Measurements from ENCODE around the gene KCNH2. TPM values are rescaled to one million over a fixed set of nuclear protein-coding genes. Genes with fewer than 3 reads are reported as not detected.

Gene KCNH2
- polyA plus RNA-seq, 1 of the 3 experiments (the other 2 are of a cell fraction): 2.2 TPM

GRCh38 chr7:150998341-150998740 lies 20.2 kb upstream of the KCNH2 start:
- ChIA-PET POLR2A (interaction anchor here (1.0 kb wide), 1 partner anchor 13 kb away, joined by 3 read pairs; no protein-coding TSS in a partner anchor), CTCF (interaction anchor here (1.2 to 2.8 kb wide), 4 partner anchors 10 to 32 kb away, joined by 3 to 12 read pairs (median 8); no protein-coding TSS in a partner anchor)
- H3K4me2 ChIP-seq: no peak overlapping the region
- no peak overlapping the region for H2AFZ ChIP-seq (ENCODE audit: low read depth)
- H3K9me2 ChIP-seq: no peaks in the 10 kb centered on the region
- TF ChIP-seq, protein P1, sequence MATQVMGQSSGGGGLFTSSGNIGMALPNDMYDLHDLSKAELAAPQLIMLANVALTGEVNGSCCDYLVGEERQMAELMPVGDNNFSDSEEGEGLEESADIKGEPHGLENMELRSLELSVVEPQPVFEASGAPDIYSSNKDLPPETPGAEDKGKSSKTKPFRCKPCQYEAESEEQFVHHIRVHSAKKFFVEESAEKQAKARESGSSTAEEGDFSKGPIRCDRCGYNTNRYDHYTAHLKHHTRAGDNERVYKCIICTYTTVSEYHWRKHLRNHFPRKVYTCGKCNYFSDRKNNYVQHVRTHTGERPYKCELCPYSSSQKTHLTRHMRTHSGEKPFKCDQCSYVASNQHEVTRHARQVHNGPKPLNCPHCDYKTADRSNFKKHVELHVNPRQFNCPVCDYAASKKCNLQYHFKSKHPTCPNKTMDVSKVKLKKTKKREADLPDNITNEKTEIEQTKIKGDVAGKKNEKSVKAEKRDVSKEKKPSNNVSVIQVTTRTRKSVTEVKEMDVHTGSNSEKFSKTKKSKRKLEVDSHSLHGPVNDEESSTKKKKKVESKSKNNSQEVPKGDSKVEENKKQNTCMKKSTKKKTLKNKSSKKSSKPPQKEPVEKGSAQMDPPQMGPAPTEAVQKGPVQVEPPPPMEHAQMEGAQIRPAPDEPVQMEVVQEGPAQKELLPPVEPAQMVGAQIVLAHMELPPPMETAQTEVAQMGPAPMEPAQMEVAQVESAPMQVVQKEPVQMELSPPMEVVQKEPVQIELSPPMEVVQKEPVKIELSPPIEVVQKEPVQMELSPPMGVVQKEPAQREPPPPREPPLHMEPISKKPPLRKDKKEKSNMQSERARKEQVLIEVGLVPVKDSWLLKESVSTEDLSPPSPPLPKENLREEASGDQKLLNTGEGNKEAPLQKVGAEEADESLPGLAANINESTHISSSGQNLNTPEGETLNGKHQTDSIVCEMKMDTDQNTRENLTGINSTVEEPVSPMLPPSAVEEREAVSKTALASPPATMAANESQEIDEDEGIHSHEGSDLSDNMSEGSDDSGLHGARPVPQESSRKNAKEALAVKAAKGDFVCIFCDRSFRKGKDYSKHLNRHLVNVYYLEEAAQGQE (IDR thresholded peaks at IDR 0.05; ENCODE audit: low read depth, low read length): no peak
- TF ChIP-seq FOSL2 (IDR thresholded peaks at IDR 0.05; ENCODE audit: borderline replicate concordance, low read depth): no peak
- TF ChIP-seq ZBTB33 (IDR thresholded peaks at IDR 0.05; ENCODE audit: borderline replicate concordance, low read depth): no peak
- no peak for TF ChIP-seq EP300 (IDR thresholded peaks at IDR 0.05; ENCODE audit: borderline replicate concordance in 1 of 2, low read depth in 1 of 2, low read length in 1 of 2)
- no peak for TF ChIP-seq MAX (IDR thresholded peaks at IDR 0.05; ENCODE audit: low read depth)
- peaks cover 0 to 11% of the 10 kb centered on the region in 2 experiments; a peak in 1 of 4 replicates for H3K4me1 ChIP-seq (ENCODE audit: control insufficient read depth in 1 of 2, insufficient read depth in 2 of 2, low read depth in 1 of 2, low read length in 1 of 2)
- WGBS (ENCODE audit: low lambda C conversion rate): 73% methylated on average over 20 of the region's 20 CpGs
- H4K20me1 ChIP-seq (ENCODE audit: insufficient read depth): no peaks in the 10 kb centered on the region
- no peaks in the 10 kb centered on the region for H3K27me3 ChIP-seq (ENCODE audit: insufficient read depth)
- no peaks in the 10 kb centered on the region for H3K36me3 ChIP-seq (replicated peaks in 1 of 2; ENCODE audit: control insufficient read depth in 1 of 2, insufficient read depth in 2 of 2, low read length in 1 of 2)
- H3K9ac ChIP-seq: no peak overlapping the region
- H3K79me2 ChIP-seq (ENCODE audit: insufficient read depth): no peaks in the 10 kb centered on the region
- no peak overlapping the region for H3K27ac ChIP-seq (ENCODE audit: low read depth in 2 of 2, low read length in 1 of 2)
- H3K9me3 ChIP-seq: no peaks in the 10 kb centered on the region
- no peaks in the 10 kb centered on the region for H3F3A ChIP-seq (replicated peaks; ENCODE audit: insufficient read depth)
- DNase-seq: peak; percentile 27
- H3K4me3 ChIP-seq (ENCODE audit: low read depth in 2 of 2, low read length in 1 of 2): no peak overlapping the region

- H3K4me1 ChIP-seq (ENCODE audit: control insufficient read depth in 1 of 2, insufficient read depth in 2 of 2, low read depth in 1 of 2, low read length in 1 of 2): peaks cover 0 to 11% of the 10 kb centered on the region in 2 experiments; a peak in 1 of 4 replicates
- H3K9ac ChIP-seq: no peak overlapping the region
- no peaks in the 10 kb centered on the region for H3K27me3 ChIP-seq (ENCODE audit: insufficient read depth)
- DNase-seq: peak; percentile 21
- no peaks in the 10 kb centered on the region for H4K20me1 ChIP-seq (ENCODE audit: insufficient read depth)
- ChIA-PET POLR2A (interaction anchor here (1.0 kb wide), 1 partner anchor 12 kb away, joined by 3 read pairs; no protein-coding TSS in a partner anchor), CTCF (interaction anchor here (1.2 to 2.8 kb wide), 8 partner anchors 9 to 126 kb away, joined by 3 to 12 read pairs (median 6); no protein-coding TSS in a partner anchor)
- no peaks in the 10 kb centered on the region for H3F3A ChIP-seq (replicated peaks; ENCODE audit: insufficient read depth)
- H3K36me3 ChIP-seq (replicated peaks in 1 of 2; ENCODE audit: control insufficient read depth in 1 of 2, insufficient read depth in 2 of 2, low read length in 1 of 2): no peaks in the 10 kb centered on the region
- no peak overlapping the region for H2AFZ ChIP-seq (ENCODE audit: low read depth)
- H3K4me2 ChIP-seq: no peak overlapping the region
- H3K27ac ChIP-seq (ENCODE audit: low read depth in 2 of 2, low read length in 1 of 2): no peak overlapping the region
- no peaks in the 10 kb centered on the region for H3K9me2 ChIP-seq
- no peak for TF ChIP-seq TAF1 (IDR thresholded peaks at IDR 0.05; ENCODE audit: borderline replicate concordance, low read depth, low read length)
- no peak for TF ChIP-seq GATA2 (CRISPR knock-in tag; IDR thresholded peaks at IDR 0.05)
- TF ChIP-seq CHD2 (IDR thresholded peaks at IDR 0.05; ENCODE audit: low read length, partially characterized antibody): no peak
- no peak for TF ChIP-seq NFIC (IDR thresholded peaks at IDR 0.05; ENCODE audit: borderline replicate concordance)
- TF ChIP-seq POLR2AphosphoS5 (IDR thresholded peaks at IDR 0.05; ENCODE audit: low read depth, low read length): no peak
- no peak for TF ChIP-seq USF2 (IDR thresholded peaks at IDR 0.05; ENCODE audit: borderline replicate concordance, low read depth, low read length)
- TF ChIP-seq EP300 (IDR thresholded peaks at IDR 0.05; ENCODE audit: borderline replicate concordance in 1 of 2, low read depth in 1 of 2, low read length in 1 of 2): no peak
- TF ChIP-seq, protein P2, sequence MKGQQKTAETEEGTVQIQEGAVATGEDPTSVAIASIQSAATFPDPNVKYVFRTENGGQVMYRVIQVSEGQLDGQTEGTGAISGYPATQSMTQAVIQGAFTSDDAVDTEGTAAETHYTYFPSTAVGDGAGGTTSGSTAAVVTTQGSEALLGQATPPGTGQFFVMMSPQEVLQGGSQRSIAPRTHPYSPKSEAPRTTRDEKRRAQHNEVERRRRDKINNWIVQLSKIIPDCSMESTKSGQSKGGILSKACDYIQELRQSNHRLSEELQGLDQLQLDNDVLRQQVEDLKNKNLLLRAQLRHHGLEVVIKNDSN (IDR thresholded peaks at IDR 0.05; ENCODE audit: borderline replicate concordance, low read depth): no peak
- TF ChIP-seq EZH2phosphoT487 (IDR thresholded peaks at IDR 0.05; ENCODE audit: borderline replicate concordance, low read depth): no peak
- TF ChIP-seq MEF2A (IDR thresholded peaks at IDR 0.05; ENCODE audit: borderline replicate concordance, low read depth): no peak
- TF ChIP-seq ELF1 (IDR thresholded peaks at IDR 0.05): no peak
- TF ChIP-seq RXRA (IDR thresholded peaks at IDR 0.05; ENCODE audit: borderline replicate concordance, low read depth): no peak
- no peak for TF ChIP-seq RAD21 (IDR thresholded peaks at IDR 0.05; ENCODE audit: low read length)
- 59% methylated on average over 5 of the region's 5 CpGs for WGBS (ENCODE audit: low lambda C conversion rate)
- no peaks in the 10 kb centered on the region for H3K9me3 ChIP-seq
- no peaks in the 10 kb centered on the region for H3K79me2 ChIP-seq (ENCODE audit: insufficient read depth)
- no peak overlapping the region for H3K4me3 ChIP-seq (ENCODE audit: low read depth in 2 of 2, low read length in 1 of 2)
Observed at GRCh38 chr7:150997817-150998216, 19.7 kb upstream of the KCNH2 start.
